Right atrium auricular region (tissue), 2 donors: ENCODE results near the gene SALL3. TPM values are rescaled to one million over a fixed set of nuclear protein-coding genes. Genes with fewer than 3 reads are reported as not detected.
"Not testable (repeated sequence)": the region's sequence is repeated elsewhere in the genome, so short reads cannot be mapped to it uniquely, and the experiment has no call there.

Experiments used
- DNase-seq: peaks from one replicate; pipeline ENCODE4 v3.0.0-alpha.2; 2019; ENCODE audit warnings: low spot score
- H3K27ac ChIP-seq, 2 donors: fragments of 200-600 bp; sonication (generic); 1 replicate in 1 of 2; 2 replicates in 1 of 2; pipeline ENCODE4 v1.5.1; 2016 to 2019
- H3K27me3 ChIP-seq, 2 donors: fragments of 200-600 bp; sonication (generic); one replicate each; pipeline versions ENCODE4 v1.5.1 to v1.6.0; 2017 to 2019
- H3K36me3 ChIP-seq: fragments of 200-600 bp; sonication (generic); one replicate; pipeline ENCODE4 v1.5.1; 2016
- H3K4me1 ChIP-seq, 2 donors: fragments of 200-600 bp; sonication (generic); one replicate each; pipeline versions ENCODE4 v1.5.1 to v1.6.0; 2017 to 2019
- H3K4me3 ChIP-seq, 2 donors: fragments of 200-600 bp; sonication (generic); 1 replicate in 1 of 2; 2 replicates in 1 of 2; pipeline ENCODE4 v1.5.1; 2017 to 2019; ENCODE audit warnings: mild to moderate bottlenecking in 1 of 2, moderate library complexity in 1 of 2
- H3K9me3 ChIP-seq, 2 donors: fragments of 200-600 bp; sonication (generic); one replicate each; pipeline ENCODE4 v1.5.1; 2019
- CTCF ChIP-seq, 2 donors: fragments of 200-600 bp; sonication (generic); IDR thresholded peaks; one replicate each; pipeline ENCODE4 v1.5.1; 2019; ENCODE audit warnings: antibody characterized with exemption in 2 of 2
- total RNA-seq, 2 donors: library from RNA; depleted of rRNA; stranded (reverse); fragments of >200 nt; gene quantifications; one replicate each; pipeline ENCODE4 v1.1.0, GENCODE V29; 2016

Gene SALL3
- total RNA-seq, 2 donors from 2014 or later, result 1.5 to 2.5 TPM

- Histone ChIP-seq H3K4me1 (no peaks in the 10 kb centered on the region), H3K9me3 (peaks cover 0 to 7% of the 10 kb centered on the region in 2 donors), H3K36me3 (no peaks in the 10 kb centered on the region), H3K27me3 (no peaks in the 10 kb centered on the region), H3K27ac (no peak overlapping the region), H3K4me3 (no peak overlapping the region)
- DNase-seq, result no peak
- no peak for TF ChIP-seq CTCF (IDR thresholded peaks at IDR 0.05)
These were observed 24.6 kb upstream of the SALL3 start for GRCh38 chr18:78955051-78955450.

GRCh38 chr18:78957140-78957539 lies 22.5 kb upstream of the SALL3 start:
- Histone ChIP-seq H3K27ac (no peak overlapping the region), H3K36me3 (no peaks in the 10 kb centered on the region), H3K4me1 (no peaks in the 10 kb centered on the region), H3K4me3 (no peak overlapping the region), H3K27me3 (no peaks in the 10 kb centered on the region), H3K9me3 (peaks cover 0 to 2% of the 10 kb centered on the region in 2 donors)
- no peak for DNase-seq
- TF ChIP-seq CTCF (IDR thresholded peaks at IDR 0.05), result no peak

- no peaks in the 10 kb centered on the region for H3K4me1 ChIP-seq
- H3K36me3 ChIP-seq, result no peaks in the 10 kb centered on the region
These were observed 18.9 kb upstream of the SALL3 start for GRCh38 chr18:78960709-78961108.

GRCh38 chr18:78962098-78962497 lies 17.5 kb upstream of the SALL3 start:
- DNase-seq, result no peak
- H3K27ac ChIP-seq, result no peak overlapping the region
- TF ChIP-seq CTCF (IDR thresholded peaks at IDR 0.05), result no peak
- H3K27me3 ChIP-seq, result no peaks in the 10 kb centered on the region
- H3K4me3 ChIP-seq, result no peak overlapping the region
- no peaks in the 10 kb centered on the region for H3K36me3 ChIP-seq
- no peaks in the 10 kb centered on the region for H3K4me1 ChIP-seq
- peaks cover 0 to 4% of the 10 kb centered on the region in 2 donors for H3K9me3 ChIP-seq

More at GRCh38 chr18:78960709-78961108, 18.9 kb upstream of the SALL3 start:
- H3K9me3 ChIP-seq, result peaks cover 0 to 4% of the 10 kb centered on the region in 2 donors
- DNase-seq, result no peak
- H3K27me3 ChIP-seq, result no peaks in the 10 kb centered on the region
- no peak overlapping the region for H3K4me3 ChIP-seq
- no peak overlapping the region for H3K27ac ChIP-seq
- no peak for TF ChIP-seq CTCF (IDR thresholded peaks at IDR 0.05)

GRCh38 chr18:78964727-78965126 lies 14.9 kb upstream of the SALL3 start:
- H3K4me1 ChIP-seq, H3K27me3 ChIP-seq, DNase-seq, H3K36me3 ChIP-seq, H3K27ac ChIP-seq, H3K9me3 ChIP-seq, H3K4me3 ChIP-seq: not testable (repeated sequence)

- no peak for TF ChIP-seq CTCF (IDR thresholded peaks at IDR 0.05)
- Histone ChIP-seq H3K4me1 (no peaks in the 10 kb centered on the region), H3K9me3 (peaks cover 0 to 4% of the 10 kb centered on the region in 2 donors), H3K27me3 (no peaks in the 10 kb centered on the region), H3K4me3 (no peak overlapping the region), H3K36me3 (no peaks in the 10 kb centered on the region), H3K27ac (no peak overlapping the region)
- no peak for DNase-seq
These were observed 14.4 kb upstream of the SALL3 start for GRCh38 chr18:78965260-78965659.
